HCT116 (cell line): ENCODE data around the gene RANBP6. TPM values are rescaled to one million over a fixed set of nuclear protein-coding genes. Genes with fewer than 3 reads are reported as not detected.

Experiments
- ATAC-seq: fragments of 200-7000 bp; cut with Tn5 transposase; 2 replicates; pipeline ENCODE4 v1.9.1; 2020; ENCODE audit warnings: mild to moderate bottlenecking, moderate library complexity
- BruUV-seq: library from RNA; stranded (reverse); fragments of 400-500 nt; replicated peaks from 2 replicates; lab custom pipeline; 2021; lab: Mats Ljungman, UMichigan
- CTCF ChIA-PET: fragments of 300-600 bp; sonication (Branson Sonifier 250); formaldehyde crosslinking; loops from one replicate; lab custom pipeline; 2021; ENCODE audit warnings: antibody characterized with exemption; lab: Charles Lee
- POLR2A ChIA-PET: fragments of 300-600, 350-600 bp; sonication (Branson Sonifier 250); formaldehyde crosslinking; loops from one replicate; lab custom pipeline; 2021; ENCODE audit warnings: antibody characterized with exemption; lab: Charles Lee
- RAD21 ChIA-PET, 2 experiments: fragments of 300-600 bp; sonication (Branson Sonifier 250); formaldehyde crosslinking; loops; one replicate each; lab custom pipeline; 2023; ENCODE audit warnings: low total read pairs in 2 of 2; ENCODE audit not compliant: uncharacterized antibody in 2 of 2, unreplicated experiment in 2 of 2, low non-redundant PET in 1 of 2; lab: Charles Lee
- DNase-seq: peaks from one replicate; pipeline ENCODE4 v3.0.0-alpha.2; 2010; ENCODE audit warnings: low read depth, low spot score
- H2AFZ ChIP-seq: fragments of 200-600 bp; shearing (Covaris generic), sonication (generic); 2 replicates; pipeline ENCODE4 v1.6.1; 2017; ENCODE audit warnings: low read depth, mixed run types, mixed read lengths, antibody characterized with exemption, low read length; ENCODE audit not compliant: poor library complexity, severe bottlenecking
- H3K27ac ChIP-seq: 2 replicates; pipeline ENCODE4 v1.5.1; 2012; ENCODE audit warnings: low read depth, low read length
- H3K27me3 ChIP-seq: fragments of 200-600 bp; sonication (generic); 2 replicates; pipeline ENCODE4 v1.6.1; 2016; ENCODE audit warnings: mixed run types, low read length, mixed read lengths; ENCODE audit not compliant: insufficient read depth
- H3K36me3 ChIP-seq, 2 experiments: fragments of 200-500 bp in 1 of 2; fragments of 200-600 bp in 1 of 2; sonication (Bioruptor generic) in 1 of 2; sonication (generic) in 1 of 2; 2 replicates each; pipeline versions ENCODE4 v1.5.1 to v1.6.1; 2014 to 2016; ENCODE audit warnings: low read length in 2 of 2, inconsistent platforms in 1 of 2, mixed read lengths in 1 of 2, mixed run types in 1 of 2; ENCODE audit not compliant: insufficient read depth in 2 of 2, control insufficient read depth in 1 of 2
- H3K4me1 ChIP-seq, 2 experiments: fragments of 200-600 bp in 1 of 2; sonication (generic) in 1 of 2; 2 replicates each; pipeline versions ENCODE4 v1.5.1 to v1.6.1; 2012 to 2017; ENCODE audit warnings: low read length in 2 of 2, inconsistent platforms in 1 of 2, mild to moderate bottlenecking in 1 of 2, mixed read lengths in 1 of 2, mixed run types in 1 of 2, moderate library complexity in 1 of 2; ENCODE audit not compliant: insufficient read depth in 2 of 2, control insufficient read depth in 1 of 2
- H3K4me2 ChIP-seq: fragments of 200-600 bp; sonication (generic); 2 replicates; pipeline ENCODE4 v1.6.1; 2017; ENCODE audit warnings: mixed run types, low read length, mixed read lengths
- H3K4me3 ChIP-seq, 2 experiments: fragments of 200-600 bp in 1 of 2; sonication (generic) in 1 of 2; replicated peaks in 1 of 2; 2 replicates each; pipeline ENCODE4 v1.5.1; 2011 to 2016; ENCODE audit warnings: low read length in 2 of 2, control low read depth in 1 of 2, low read depth in 1 of 2, mild to moderate bottlenecking in 1 of 2, mixed read lengths in 1 of 2, mixed run types in 1 of 2
- H3K79me2 ChIP-seq: fragments of 200-600 bp; sonication (generic); 2 replicates; pipeline ENCODE4 v1.6.1; 2017; ENCODE audit warnings: mild to moderate bottlenecking, mixed run types, low read length, moderate library complexity, mixed read lengths; ENCODE audit not compliant: insufficient read depth
- H3K9ac ChIP-seq: fragments of 200-600 bp; sonication (generic); 2 replicates; pipeline ENCODE4 v1.6.1; 2016; ENCODE audit warnings: low read length, mixed read lengths
- H3K9me2 ChIP-seq: fragments of 200-600 bp; sonication (generic), shearing (Covaris generic); 2 replicates; pipeline ENCODE4 v1.6.1; 2017; ENCODE audit warnings: mixed run types, mild to moderate bottlenecking, moderate library complexity; ENCODE audit not compliant: insufficient read depth
- H3K9me3 ChIP-seq, 2 experiments: fragments of 200-500 bp in 1 of 2; fragments of 200-600 bp in 1 of 2; sonication (Bioruptor generic) in 1 of 2; sonication (generic) in 1 of 2; 2 replicates each; pipeline ENCODE4 v1.6.1; 2014 to 2017; ENCODE audit warnings: low read length in 2 of 2, mixed read lengths in 2 of 2, inconsistent platforms in 1 of 2, low read depth in 1 of 2, mild to moderate bottlenecking in 1 of 2, mixed run types in 1 of 2, moderate library complexity in 1 of 2; ENCODE audit not compliant: control insufficient read depth in 1 of 2, insufficient read depth in 1 of 2
- H4K20me1 ChIP-seq: fragments of 200-600 bp; sonication (generic), shearing (Covaris generic); 2 replicates; pipeline ENCODE4 v1.6.1; 2017; ENCODE audit warnings: mixed run types, mild to moderate bottlenecking, moderate library complexity; ENCODE audit not compliant: insufficient read depth
- CBX3 ChIP-seq: IDR thresholded peaks from 2 replicates; pipeline ENCODE4 v1.6.1; 2012; ENCODE audit warnings: low read depth
- CEBPB ChIP-seq: IDR thresholded peaks from 2 replicates; pipeline ENCODE4 v1.6.1; 2012; ENCODE audit warnings: low read depth
- POLR2AphosphoS5 ChIP-seq: IDR thresholded peaks from 2 replicates; pipeline ENCODE4 v1.6.1; 2011; ENCODE audit warnings: mild to moderate bottlenecking, low read depth, low read length, moderate library complexity
- RAD21 ChIP-seq: IDR thresholded peaks from 2 replicates; pipeline ENCODE4 v1.6.1; 2012; ENCODE audit warnings: low read depth, mild to moderate bottlenecking
- intact Hi-C: fragments of 100-400 bp; cut with micrococcal nuclease; formaldehyde crosslinking; loops from 2 replicates; pipeline ENCODE4 v1.10.0; 2022
- total RNA-seq: library from RNA; stranded (reverse); gene quantifications from one replicate; pipeline ENCODE4 v1.2.1, GENCODE V29; 2021; ENCODE audit not compliant: unreplicated experiment
- TF ChIP-seq, protein P1 (sequence below), 3 experiments: fragments of 200-600 bp in 1 of 3; sonication (generic) in 1 of 3; IDR thresholded peaks in 2 of 3; conservative IDR thresholded peaks in 1 of 3; 2 replicates each; pipeline ENCODE4 v1.5.1; 2012 to 2017; ENCODE audit warnings: low read depth in 2 of 3, low read length in 2 of 3, antibody characterized with exemption in 1 of 3, borderline replicate concordance in 1 of 3, control low read depth in 1 of 3, mild to moderate bottlenecking in 1 of 3, mixed read lengths in 1 of 3, mixed run types in 1 of 3, moderate library complexity in 1 of 3; ENCODE audit not compliant: insufficient read depth in 1 of 3

Gene RANBP6
- total RNA-seq, 1 experiment from 2014 or later = 12.7 TPM

DNA sequence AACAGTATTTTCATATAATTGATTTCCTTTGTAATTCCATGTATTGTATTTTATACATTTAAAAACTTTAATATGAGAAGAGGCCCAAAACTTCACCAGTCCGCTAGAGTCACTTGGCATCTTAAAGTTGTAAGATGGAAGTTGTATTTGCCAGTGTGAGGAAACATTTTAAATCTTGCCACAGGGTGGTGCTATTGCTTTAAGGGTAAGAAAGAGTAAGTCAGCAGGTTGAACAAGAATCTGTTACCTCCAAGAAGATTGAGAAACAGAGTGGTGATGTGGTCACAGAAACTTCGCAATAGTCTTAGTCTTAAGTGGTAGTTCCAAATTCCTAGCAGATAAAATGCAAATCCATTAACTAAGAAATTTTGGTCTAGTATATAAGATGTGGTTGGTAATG lies 39.8 kb upstream of the RANBP6 start:
- intact Hi-C loops = loop anchor here (1.0 to 10.0 kb wide), 6 partner anchors 140 to 684 kb away; no protein-coding TSS in a partner anchor
- peak; percentile 77 for ATAC-seq
- POLR2A ChIA-PET = interaction anchor here (1.6 kb wide), 1 partner anchor 251 kb away, joined by 6 read pairs; no protein-coding TSS in a partner anchor
- no TSS peak for BruUV-seq
- no peaks in the 10 kb centered on the region for H3K79me2 ChIP-seq
- no peak overlapping the region for H3K27ac ChIP-seq
- CTCF ChIA-PET = interaction anchor here (0.7 to 3.2 kb wide), 9 partner anchors 31 to 512 kb away, joined by 3 to 129 read pairs (median 12); partner anchors contain the start of genes TPD52L3 and UHRF2
- H3K36me3 ChIP-seq = no peaks in the 10 kb centered on the region
- H3K9me3 ChIP-seq = no peaks in the 10 kb centered on the region
- TF ChIP-seq RAD21 (peak; percentile 93), CBX3 (no peak), CEBPB (peak; percentile 72), POLR2AphosphoS5 (no peak)
- TF ChIP-seq, protein P1, sequence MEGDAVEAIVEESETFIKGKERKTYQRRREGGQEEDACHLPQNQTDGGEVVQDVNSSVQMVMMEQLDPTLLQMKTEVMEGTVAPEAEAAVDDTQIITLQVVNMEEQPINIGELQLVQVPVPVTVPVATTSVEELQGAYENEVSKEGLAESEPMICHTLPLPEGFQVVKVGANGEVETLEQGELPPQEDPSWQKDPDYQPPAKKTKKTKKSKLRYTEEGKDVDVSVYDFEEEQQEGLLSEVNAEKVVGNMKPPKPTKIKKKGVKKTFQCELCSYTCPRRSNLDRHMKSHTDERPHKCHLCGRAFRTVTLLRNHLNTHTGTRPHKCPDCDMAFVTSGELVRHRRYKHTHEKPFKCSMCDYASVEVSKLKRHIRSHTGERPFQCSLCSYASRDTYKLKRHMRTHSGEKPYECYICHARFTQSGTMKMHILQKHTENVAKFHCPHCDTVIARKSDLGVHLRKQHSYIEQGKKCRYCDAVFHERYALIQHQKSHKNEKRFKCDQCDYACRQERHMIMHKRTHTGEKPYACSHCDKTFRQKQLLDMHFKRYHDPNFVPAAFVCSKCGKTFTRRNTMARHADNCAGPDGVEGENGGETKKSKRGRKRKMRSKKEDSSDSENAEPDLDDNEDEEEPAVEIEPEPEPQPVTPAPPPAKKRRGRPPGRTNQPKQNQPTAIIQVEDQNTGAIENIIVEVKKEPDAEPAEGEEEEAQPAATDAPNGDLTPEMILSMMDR (IDR thresholded peaks at IDR 0.05 in 2 of 3, conservative IDR thresholded peaks at IDR 0.05 in 1 of 3; ENCODE audit: borderline replicate concordance in 1 of 3, insufficient read depth in 1 of 3, low read depth in 2 of 3, low read length in 2 of 3) = peak; percentile 56 to 87 (median 70); a peak in 5 of 6 replicates
- DNase-seq = peak; percentile 89
- H3K9ac ChIP-seq = no peak overlapping the region
- H3K27me3 ChIP-seq = no peaks in the 10 kb centered on the region
- no peaks in the 10 kb centered on the region for H4K20me1 ChIP-seq
- H3K4me1 ChIP-seq = no peaks in the 10 kb centered on the region
- no peak overlapping the region for H3K4me3 ChIP-seq
- RAD21 ChIA-PET = interaction anchor here in 1 of 2 experiments (0.7 kb wide), 1 partner anchor 251 kb away, joined by 4 read pairs; no protein-coding TSS in a partner anchor
- peak overlapping the region; percentile 81 for H2AFZ ChIP-seq
- no peaks in the 10 kb centered on the region for H3K9me2 ChIP-seq
- peak overlapping the region; percentile 18; the same call in 1 of the 2 replicates for H3K4me2 ChIP-seq
